GM19239 (cell line): ENCODE results near the gene TRIM28.
A peak's percentile ranks its signal among the peaks of the same experiment; 100 is the strongest.
"Not testable (repeated sequence)": the region's sequence is repeated elsewhere in the genome, so short reads cannot be mapped to it uniquely, and the experiment has no call there.

ENCODE experiments used
- DNase-seq: peaks from one replicate; pipeline ENCODE4 v3.0.0; 2011; ENCODE audit warnings: low spot score; ENCODE audit not compliant: insufficient read length
- FAIRE-seq: peaks from 2 replicates; lab custom pipeline; 2011; peaks lifted over from hg19 to GRCh38; lab: Jason Lieb, UNC

TRIM28 gene

GRCh38 chr19:58543826-58544590, at the start of gene TRIM28:
Gene TRIM28, plus strand, starts transcription at chr19:58544064. Its CDS starts 694 bp downstream, at chr19:58544758.
- DNase-seq: peak; percentile 98

GRCh38 chr19:58497634-58498170, 46.2 kb upstream of the TRIM28 start:
- FAIRE-seq (no peak), DNase-seq (no peak)

More at GRCh38 chr19:58543826-58544590, at the start of gene TRIM28:
- FAIRE-seq: peak; percentile 95

- DNase-seq (no peak), FAIRE-seq (no peak)
Observed at GRCh38 chr19:58498316-58499020, 45.4 kb upstream of the TRIM28 start.

GRCh38 chr19:58499021-58499927, 44.6 kb upstream of the TRIM28 start:
- FAIRE-seq (peak; percentile 95), DNase-seq (peak; percentile 94)

GRCh38 chr19:58500242-58500641, 43.6 kb upstream of the TRIM28 start:
- no peak for FAIRE-seq

GRCh38 chr19:58507602-58508223, 36.2 kb upstream of the TRIM28 start:
- DNase-seq, FAIRE-seq: not testable (repeated sequence)

More at GRCh38 chr19:58500242-58500641, 43.6 kb upstream of the TRIM28 start:
- DNase-seq: no peak

- no peak for FAIRE-seq
- DNase-seq: no peak
Observed at GRCh38 chr19:58509731-58510083, 34.2 kb upstream of the TRIM28 start.

GRCh38 chr19:58510084-58510862, 33.6 kb upstream of the TRIM28 start:
- FAIRE-seq: no peak
- DNase-seq: no peak

GRCh38 chr19:58511353-58512208, 32.3 kb upstream of the TRIM28 start, which contains the start of gene SLC27A5:
Gene SLC27A5, minus strand, starts transcription at chr19:58511992. Its CDS starts 37 bp downstream, at chr19:58511955.
- FAIRE-seq (no peak), DNase-seq (no peak)

- FAIRE-seq: no peak
- no peak for DNase-seq
Observed at GRCh38 chr19:58513213-58513693, 30.6 kb upstream of the TRIM28 start.

- FAIRE-seq (peak; percentile 97), DNase-seq (peak; percentile 96)
Observed at GRCh38 chr19:58513694-58514563, 29.9 kb upstream of the TRIM28 start.

- DNase-seq (no peak), FAIRE-seq (peak; percentile 11)
Observed at GRCh38 chr19:58514564-58515022, 29.3 kb upstream of the TRIM28 start.

GRCh38 chr19:58515259-58515658, 28.6 kb upstream of the TRIM28 start:
- DNase-seq: no peak

GRCh38 chr19:58516246-58516836, 27.5 kb upstream of the TRIM28 start:
- FAIRE-seq (no peak), DNase-seq (no peak)

More at GRCh38 chr19:58515259-58515658, 28.6 kb upstream of the TRIM28 start:
- FAIRE-seq: no peak

- DNase-seq: no peak
- FAIRE-seq: no peak
Observed at GRCh38 chr19:58516964-58517833, 26.7 kb upstream of the TRIM28 start.
